Bronchial epithelial cell (primary cell): ENCODE data around the gene FCHSD1. TPM values are rescaled to one million over a fixed set of nuclear protein-coding genes. Genes with fewer than 3 reads are reported as not detected.

Experiments
- DNase-seq: peaks from one replicate; pipeline ENCODE4 v3.0.0-alpha.2; 2010; ENCODE audit warnings: low read depth
- FAIRE-seq: peaks from 2 replicates; lab custom pipeline; 2011; peaks lifted over from hg19 to GRCh38; lab: Jason Lieb, UNC
- H3K27me3 ChIP-seq: 2 replicates; pipeline ENCODE4 v1.5.1; 2011; ENCODE audit warnings: low read length; ENCODE audit not compliant: control insufficient read depth, insufficient read depth
- H3K36me3 ChIP-seq: 2 replicates; pipeline ENCODE4 v1.5.1; 2011; ENCODE audit warnings: low read length; ENCODE audit not compliant: control insufficient read depth, insufficient read depth
- H3K4me3 ChIP-seq: 2 replicates; pipeline ENCODE4 v1.5.1; 2011; ENCODE audit warnings: mild to moderate bottlenecking, low read depth, low read length, control low read depth
- CTCF ChIP-seq: IDR thresholded peaks from 2 replicates; pipeline ENCODE4 v1.5.1; 2011; ENCODE audit warnings: mild to moderate bottlenecking, moderate library complexity, low read length, control low read depth, inconsistent platforms; ENCODE audit not compliant: insufficient read depth, severe bottlenecking
- total RNA-seq: library from RNA; depleted of rRNA; stranded (reverse); fragments of >200 nt; gene quantifications from 2 replicates; pipeline ENCODE4 v1.2.1, GENCODE V29; 2014

The FCHSD1 gene
- total RNA-seq, 1 donor from 2014 or later: 14.2 TPM

- no peak for FAIRE-seq
These were observed 21.0 kb upstream of the FCHSD1 start for GRCh38 chr5:141672071-141672840.

GRCh38 chr5:141669520-141669919 lies 18.3 kb upstream of the FCHSD1 start:
- peaks cover 13% of the 10 kb centered on the region for H3K36me3 ChIP-seq
- no peak for FAIRE-seq
- H3K27me3 ChIP-seq: no peaks in the 10 kb centered on the region
- no peak for DNase-seq
- no peak for TF ChIP-seq CTCF
- no peak overlapping the region for H3K4me3 ChIP-seq

More at GRCh38 chr5:141672071-141672840, 21.0 kb upstream of the FCHSD1 start:
- TF ChIP-seq CTCF: no peak
- Histone ChIP-seq H3K36me3 (peaks cover 12% of the 10 kb centered on the region), H3K4me3 (no peak overlapping the region), H3K27me3 (no peaks in the 10 kb centered on the region)
- no peak for DNase-seq

- DNase-seq (no peak), FAIRE-seq (no peak)
- TF ChIP-seq CTCF: no peak
- peaks cover 16% of the 10 kb centered on the region for H3K36me3 ChIP-seq
- H3K4me3 ChIP-seq: no peak overlapping the region
- H3K27me3 ChIP-seq: no peaks in the 10 kb centered on the region
These were observed 17.5 kb upstream of the FCHSD1 start for GRCh38 chr5:141668601-141669265.

GRCh38 chr5:141665995-141666940 lies 15.1 kb upstream of the FCHSD1 start:
- H3K36me3 ChIP-seq: peaks cover 9% of the 10 kb centered on the region
- FAIRE-seq (no peak), DNase-seq (no peak)
- no peaks in the 10 kb centered on the region for H3K27me3 ChIP-seq
- H3K4me3 ChIP-seq: no peak overlapping the region
- TF ChIP-seq CTCF: no peak

- no peaks in the 10 kb centered on the region for H3K27me3 ChIP-seq
- no peak overlapping the region for H3K4me3 ChIP-seq
- H3K36me3 ChIP-seq: peaks cover 5% of the 10 kb centered on the region
- DNase-seq (peak; percentile 55), FAIRE-seq (no peak)
- peak; percentile 91 for TF ChIP-seq CTCF
These were observed 13.7 kb upstream of the FCHSD1 start for GRCh38 chr5:141664733-141665461.
